ENCODE measurements around the gene BGLAP.

- TF ChIP-seq CTCF (IDR thresholded peaks at IDR 0.05; ENCODE audit: low read depth, low read length): no peak
- no peak for TF ChIP-seq POLR2A (IDR thresholded peaks at IDR 0.05; ENCODE audit: extremely low read depth, insufficient read length)
- TF ChIP-seq MAX (IDR thresholded peaks at IDR 0.05; ENCODE audit: low read depth, low read length): no peak
Observed at GRCh38 chr1:156221986-156222692, 19.8 kb upstream of the BGLAP start.
